HepG2 (cell line): ENCODE measurements around the gene ATXN7L3B. TPM values are rescaled to one million over a fixed set of nuclear protein-coding genes. Genes with fewer than 3 reads are reported as not detected.

Experiments used
- ATAC-seq: fragments of 200-7000 bp; cut with Tn5 transposase; 3 replicates; pipeline ENCODE4 v1.9.1; 2020; ENCODE audit warnings: mild to moderate bottlenecking, moderate library complexity
- BruUV-seq: library from RNA; stranded (reverse); fragments of 400-500 nt; replicated peaks from 2 replicates; lab custom pipeline; 2021; lab: Mats Ljungman, UMichigan
- CTCF ChIA-PET: fragments of 300-600 bp; formaldehyde crosslinking; extraction: SDS; loops from one replicate; lab custom pipeline; 2021; ENCODE audit warnings: low total read pairs, inconsistent platforms, low intra/inter-chr PET ratio; lab: Yijun Ruan, JAX
- POLR2A ChIA-PET: fragments of 350-600 bp; sonication (Branson Sonifier 250); formaldehyde crosslinking; loops from one replicate; lab custom pipeline; 2020; ENCODE audit warnings: antibody characterized with exemption, inconsistent platforms; lab: Yijun Ruan, JAX
- DNase-seq: peaks from one replicate; pipeline ENCODE4 v3.0.0-alpha.2; 2015; ENCODE audit warnings: low spot score
- FAIRE-seq: peaks from 3 replicates; lab custom pipeline; 2011; peaks lifted over from hg19 to GRCh38; lab: Jason Lieb, UNC
- H2AFZ ChIP-seq: one replicate; pipeline ENCODE4 v1.6.1; 2011; ENCODE audit warnings: low read length, inconsistent platforms
- H3K27ac ChIP-seq: fragments of 300-600 bp; 3 replicates; pipeline ENCODE4 v1.8.0; 2011; ENCODE audit warnings: mixed run types, mild to moderate bottlenecking, mixed read lengths, low read length, inconsistent platforms; ENCODE audit not compliant: insufficient read depth; ENCODE audit errors: extremely low read length
- H3K27me3 ChIP-seq, 2 experiments: fragments of 200-600 bp in 1 of 2; 2 replicates in 1 of 2; 3 replicates in 1 of 2; pipeline versions ENCODE4 v1.6.0 to v1.8.0; 2011; ENCODE audit warnings: low read length in 2 of 2, mild to moderate bottlenecking in 2 of 2, moderate library complexity in 2 of 2, inconsistent platforms in 1 of 2; ENCODE audit not compliant: insufficient read depth in 2 of 2, control insufficient read depth in 1 of 2
- H3K36me3 ChIP-seq, 2 experiments: fragments of 200-600 bp in 1 of 2; replicated peaks in 1 of 2; 2 replicates in 1 of 2; 3 replicates in 1 of 2; pipeline versions ENCODE4 v1.5.1 to v1.8.0; 2011; ENCODE audit warnings: low read length in 2 of 2, inconsistent platforms in 1 of 2; ENCODE audit not compliant: insufficient read depth in 2 of 2, control insufficient read depth in 1 of 2
- H3K4me1 ChIP-seq: 2 replicates; pipeline ENCODE4 v1.5.1; 2012; ENCODE audit warnings: low read length, inconsistent platforms; ENCODE audit not compliant: insufficient read depth
- H3K4me2 ChIP-seq: 2 replicates; pipeline ENCODE4 v1.6.0; 2011; ENCODE audit warnings: low read depth, low read length, inconsistent platforms
- H3K4me3 ChIP-seq, 3 experiments: fragments of 200-600 bp in 1 of 3; sonication (generic), shearing (Covaris generic) in 1 of 3; replicated peaks in 1 of 3; 2 replicates each; pipeline ENCODE4 v1.5.1; 2011 to 2016; ENCODE audit warnings: low read length in 3 of 3, inconsistent platforms in 2 of 3, low read depth in 2 of 3, mild to moderate bottlenecking in 2 of 3, control low read depth in 1 of 3, mixed read lengths in 1 of 3; ENCODE audit not compliant: insufficient read depth in 1 of 3
- H3K79me2 ChIP-seq: one replicate; pipeline ENCODE4 v1.6.1; 2011; ENCODE audit warnings: low read length, inconsistent platforms; ENCODE audit not compliant: insufficient read depth
- H3K9ac ChIP-seq: 2 replicates; pipeline ENCODE4 v1.6.0; 2011; ENCODE audit warnings: mild to moderate bottlenecking, low read depth, low read length, inconsistent platforms; ENCODE audit not compliant: insufficient read depth
- H3K9me3 ChIP-seq: 2 replicates; pipeline ENCODE4 v1.5.1; 2012; ENCODE audit warnings: mild to moderate bottlenecking, low read length
- H4K20me1 ChIP-seq: 2 replicates; pipeline ENCODE4 v1.6.0; 2011; ENCODE audit warnings: inconsistent platforms, mild to moderate bottlenecking, low read length, moderate library complexity; ENCODE audit not compliant: insufficient read depth
- GZF1 ChIP-seq: sonication (generic); formaldehyde crosslinking; IDR thresholded peaks from 2 replicates; pipeline ENCODE4 v1.5.1; 2020; ENCODE audit warnings: mild to moderate bottlenecking, missing genetic modification reagents
- KAT8 ChIP-seq: IDR thresholded peaks from 2 replicates; pipeline ENCODE4 v1.6.1; 2016; ENCODE audit warnings: missing genetic modification reagents, missing compliant biosample characterization
- NRL ChIP-seq: sonication (generic); formaldehyde crosslinking; IDR thresholded peaks from 2 replicates; pipeline ENCODE4 v1.5.0; 2020; ENCODE audit warnings: missing genetic modification reagents, mild to moderate bottlenecking, moderate library complexity, borderline replicate concordance
- ONECUT2 ChIP-seq: sonication (generic); formaldehyde crosslinking; IDR thresholded peaks from 2 replicates; pipeline ENCODE4 v1.4.0; 2020; ENCODE audit warnings: missing genetic modification reagents
- PAX8 ChIP-seq: sonication (generic); formaldehyde crosslinking; IDR thresholded peaks from 2 replicates; pipeline ENCODE4 v1.8.0; 2022; ENCODE audit warnings: mild to moderate bottlenecking, missing genetic modification reagents, borderline replicate concordance
- PHF20 ChIP-seq: sonication (generic); formaldehyde crosslinking; IDR thresholded peaks from 2 replicates; pipeline ENCODE4 v1.5.0; 2020; ENCODE audit warnings: mild to moderate bottlenecking, missing genetic modification reagents
- POLR2A ChIP-seq, 2 experiments: IDR thresholded peaks; 2 replicates each; pipeline ENCODE4 v1.6.1; 2011; ENCODE audit warnings: low read depth in 2 of 2, low read length in 2 of 2, mild to moderate bottlenecking in 1 of 2, moderate library complexity in 1 of 2; ENCODE audit not compliant: insufficient read depth in 1 of 2
- SIN3A ChIP-seq: IDR thresholded peaks from 2 replicates; pipeline ENCODE4 v1.6.1; 2011; ENCODE audit warnings: low read depth, mild to moderate bottlenecking, control low read depth, low read length, borderline replicate concordance
- ZMYM4 ChIP-seq: sonication (generic); formaldehyde crosslinking; IDR thresholded peaks from 2 replicates; pipeline ENCODE4 v1.8.1; 2023; ENCODE audit warnings: mild to moderate bottlenecking, missing genetic modification reagents
- ZNF530 ChIP-seq: sonication (generic); formaldehyde crosslinking; IDR thresholded peaks from 2 replicates; pipeline ENCODE4 v1.5.0; 2020; ENCODE audit warnings: low read depth, mild to moderate bottlenecking, missing genetic modification reagents
- ZNF564 ChIP-seq: sonication (generic); formaldehyde crosslinking; IDR thresholded peaks from 2 replicates; pipeline ENCODE4 v1.8.1; 2023; ENCODE audit warnings: mild to moderate bottlenecking, missing genetic modification reagents
- ZNF883 ChIP-seq: sonication (generic); formaldehyde crosslinking; IDR thresholded peaks from 2 replicates; pipeline ENCODE4 v1.5.1; 2020; ENCODE audit warnings: mild to moderate bottlenecking, missing genetic modification reagents; ENCODE audit errors: not compliant biosample characterization
- WGBS: methylation state at CpG from one replicate; pipeline ENCODE4 v1.1.6; 2017; ENCODE audit warnings: low lambda C conversion rate; 5-methylcytosine and 5-hydroxymethylcytosine counted together
- in situ Hi-C: cut with HindIII; loops from 2 replicates; pipeline ENCODE4 v1.10.0; 2017; ENCODE audit warnings: low pct_unique_long_range_greater_than_20kb; ENCODE audit not compliant: extremely low pct_ligation_motif_present
- intact Hi-C: fragments of 100-400 bp; cut with micrococcal nuclease; formaldehyde crosslinking; loops from one replicate; pipeline ENCODE4 v1.10.0; 2022; ENCODE audit not compliant: unreplicated experiment
- polyA plus RNA-seq, 8 experiments: library from polyadenylated mRNA; depleted of rRNA in 3 of 8; stranded (reverse) in 7 of 8; unstranded in 1 of 8; fragments of >200 nt; fragmentation: Illumina TruSeq in 4 of 8; extraction: Trizol in 4 of 8; gene quantifications; 2 replicates each; pipeline versions ENCODE4 v1.2.1 to v1.2.3, GENCODE V29; 2011 to 2016; ENCODE audit warnings: low read depth in 4 of 8, missing spikeins in 1 of 8, mixed read lengths in 1 of 8; ENCODE audit not compliant: insufficient read depth in 1 of 8
- total RNA-seq, 5 experiments: library from RNA; depleted of rRNA; stranded (reverse); fragments of >200 nt; fragmentation: Illumina TruSeq; extraction: Trizol; gene quantifications; 2 replicates each; pipeline ENCODE4 v1.2.3, GENCODE V29; 2016; ENCODE audit warnings: low read depth in 1 of 5
- TF ChIP-seq, protein P1 (sequence below), 2 experiments: IDR thresholded peaks; 2 replicates each; pipeline ENCODE4 v1.6.1; 2011 to 2012; ENCODE audit warnings: low read length in 2 of 2, borderline replicate concordance in 1 of 2, low read depth in 1 of 2, mild to moderate bottlenecking in 1 of 2, moderate library complexity in 1 of 2
- TF ChIP-seq, protein P2 (sequence below): sonication (generic); formaldehyde crosslinking; IDR thresholded peaks from 2 replicates; pipeline ENCODE4 v1.4.0; 2020; ENCODE audit warnings: mild to moderate bottlenecking, missing genetic modification reagents
- TF ChIP-seq, protein P3 (sequence below): sonication (generic); formaldehyde crosslinking; IDR thresholded peaks from 2 replicates; pipeline ENCODE4 v1.4.0; 2020; ENCODE audit warnings: missing genetic modification reagents
- TF ChIP-seq, protein P4 (sequence below): sonication (generic); formaldehyde crosslinking; IDR thresholded peaks from 2 replicates; pipeline ENCODE4 v1.5.0; 2020; ENCODE audit warnings: mild to moderate bottlenecking, missing genetic modification reagents

Gene ATXN7L3B
- total and polyA plus RNA-seq, 2 of the 13 experiments (the other 11 are each of a cell fraction or from before 2014, with no cell fraction given) = 20.1 to 23.8 TPM

DNA sequence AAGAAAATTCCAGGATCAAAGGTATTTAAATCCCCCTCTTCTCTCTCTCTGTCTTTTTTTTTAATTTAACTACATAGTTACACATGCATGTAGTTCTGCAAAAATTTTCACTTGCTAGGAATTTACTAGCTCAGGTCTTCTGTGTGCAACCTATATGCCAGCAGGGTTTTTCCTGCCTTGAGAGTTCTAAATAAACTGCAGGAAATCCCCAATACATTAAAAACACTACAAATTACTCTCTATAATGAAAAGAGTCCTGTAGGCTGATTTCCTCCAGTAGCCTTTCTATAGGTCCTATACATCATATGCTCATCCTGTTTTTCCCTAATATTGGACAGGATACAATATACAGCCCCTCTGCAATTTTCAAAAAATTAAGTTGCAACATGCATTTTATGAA, 27.7 kb upstream of the ATXN7L3B start (continued):
- TF ChIP-seq ONECUT2 (no peak), NRL (no peak)

DNA sequence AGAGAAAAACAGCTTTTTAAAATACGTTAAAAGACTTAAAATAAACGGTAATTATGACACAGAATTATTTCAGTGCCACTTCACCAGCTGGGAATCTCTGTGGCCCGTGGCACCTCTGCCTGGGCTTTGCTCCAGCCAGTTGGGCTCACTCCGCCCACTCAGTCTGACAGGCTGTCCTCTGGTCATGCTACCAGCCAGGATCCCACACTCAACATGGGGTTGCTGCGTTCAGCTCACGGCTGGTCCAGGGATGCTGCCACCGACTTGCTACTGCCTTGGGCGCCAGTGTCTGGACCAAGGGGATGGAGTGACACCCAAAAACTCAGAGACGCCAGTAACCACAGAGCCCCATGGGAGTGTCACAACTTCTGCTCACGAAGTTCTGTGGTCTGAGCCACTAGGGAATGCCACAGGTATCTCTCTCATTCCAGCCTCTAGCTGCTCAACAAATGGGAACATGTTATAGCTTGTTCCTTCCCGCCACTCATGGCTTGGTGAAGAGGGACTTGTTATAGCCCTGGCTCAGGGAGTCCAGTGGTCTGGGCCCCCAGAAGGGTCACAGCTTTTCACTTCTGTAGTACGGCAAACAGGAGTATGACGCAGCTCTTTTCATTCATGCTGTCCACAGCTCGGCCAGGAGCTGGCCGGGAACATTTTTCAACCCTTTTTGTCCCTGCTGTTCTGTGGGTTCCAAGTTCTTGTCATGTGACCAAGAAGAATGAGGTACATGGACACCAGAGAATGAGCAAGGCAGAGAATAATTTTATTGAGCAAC, 23.4 kb upstream of the ATXN7L3B start:
- peak; percentile 0 for DNase-seq
- Histone ChIP-seq H3K9ac (no peak overlapping the region), H3K4me1 (peaks cover 10% of the 10 kb centered on the region), H3K36me3 (no peaks in the 10 kb centered on the region), H3K79me2 (no peaks in the 10 kb centered on the region), H2AFZ (no peak overlapping the region), H3K27me3 (no peaks in the 10 kb centered on the region), H3K9me3 (no peaks in the 10 kb centered on the region), H3K4me3 (no peak overlapping the region), H3K27ac (no peak overlapping the region), H4K20me1 (no peaks in the 10 kb centered on the region), H3K4me2 (0 out of 2 replicates have a peak overlapping the region, but pooled peaks have one; percentile 0)
- 21% methylated on average over 13 of the region's 15 CpGs for WGBS
- no peak for FAIRE-seq
- BruUV-seq = no TSS peak
- CTCF ChIA-PET = no interaction called here
- peak; percentile 80 for ATAC-seq
- POLR2A ChIA-PET = no interaction called here
- intact Hi-C loops (no loop called here), in situ Hi-C loops (no loop called here)
- TF ChIP-seq POLR2A (IDR thresholded peaks at IDR 0.05; ENCODE audit: insufficient read depth in 1 of 2, low read depth in 2 of 2, low read length in 2 of 2) (no peak), SIN3A (no peak), PHF20 (CRISPR knock-in tag) (no peak), ZMYM4 (no peak), ZNF530 (no peak), PAX8 (CRISPR knock-in tag) (no peak), KAT8 (CRISPR knock-in tag) (no peak), ZNF883 (CRISPR knock-in tag) (no peak), GZF1 (CRISPR knock-in tag) (no peak), ZNF564 (CRISPR knock-in tag) (no peak)
- TF ChIP-seq, protein P1, sequence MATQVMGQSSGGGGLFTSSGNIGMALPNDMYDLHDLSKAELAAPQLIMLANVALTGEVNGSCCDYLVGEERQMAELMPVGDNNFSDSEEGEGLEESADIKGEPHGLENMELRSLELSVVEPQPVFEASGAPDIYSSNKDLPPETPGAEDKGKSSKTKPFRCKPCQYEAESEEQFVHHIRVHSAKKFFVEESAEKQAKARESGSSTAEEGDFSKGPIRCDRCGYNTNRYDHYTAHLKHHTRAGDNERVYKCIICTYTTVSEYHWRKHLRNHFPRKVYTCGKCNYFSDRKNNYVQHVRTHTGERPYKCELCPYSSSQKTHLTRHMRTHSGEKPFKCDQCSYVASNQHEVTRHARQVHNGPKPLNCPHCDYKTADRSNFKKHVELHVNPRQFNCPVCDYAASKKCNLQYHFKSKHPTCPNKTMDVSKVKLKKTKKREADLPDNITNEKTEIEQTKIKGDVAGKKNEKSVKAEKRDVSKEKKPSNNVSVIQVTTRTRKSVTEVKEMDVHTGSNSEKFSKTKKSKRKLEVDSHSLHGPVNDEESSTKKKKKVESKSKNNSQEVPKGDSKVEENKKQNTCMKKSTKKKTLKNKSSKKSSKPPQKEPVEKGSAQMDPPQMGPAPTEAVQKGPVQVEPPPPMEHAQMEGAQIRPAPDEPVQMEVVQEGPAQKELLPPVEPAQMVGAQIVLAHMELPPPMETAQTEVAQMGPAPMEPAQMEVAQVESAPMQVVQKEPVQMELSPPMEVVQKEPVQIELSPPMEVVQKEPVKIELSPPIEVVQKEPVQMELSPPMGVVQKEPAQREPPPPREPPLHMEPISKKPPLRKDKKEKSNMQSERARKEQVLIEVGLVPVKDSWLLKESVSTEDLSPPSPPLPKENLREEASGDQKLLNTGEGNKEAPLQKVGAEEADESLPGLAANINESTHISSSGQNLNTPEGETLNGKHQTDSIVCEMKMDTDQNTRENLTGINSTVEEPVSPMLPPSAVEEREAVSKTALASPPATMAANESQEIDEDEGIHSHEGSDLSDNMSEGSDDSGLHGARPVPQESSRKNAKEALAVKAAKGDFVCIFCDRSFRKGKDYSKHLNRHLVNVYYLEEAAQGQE (IDR thresholded peaks at IDR 0.05; ENCODE audit: borderline replicate concordance in 1 of 2, low read depth in 1 of 2, low read length in 2 of 2) = no peak
- TF ChIP-seq, protein P2, sequence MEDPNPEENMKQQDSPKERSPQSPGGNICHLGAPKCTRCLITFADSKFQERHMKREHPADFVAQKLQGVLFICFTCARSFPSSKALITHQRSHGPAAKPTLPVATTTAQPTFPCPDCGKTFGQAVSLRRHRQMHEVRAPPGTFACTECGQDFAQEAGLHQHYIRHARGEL = no peak
- TF ChIP-seq, protein P3, sequence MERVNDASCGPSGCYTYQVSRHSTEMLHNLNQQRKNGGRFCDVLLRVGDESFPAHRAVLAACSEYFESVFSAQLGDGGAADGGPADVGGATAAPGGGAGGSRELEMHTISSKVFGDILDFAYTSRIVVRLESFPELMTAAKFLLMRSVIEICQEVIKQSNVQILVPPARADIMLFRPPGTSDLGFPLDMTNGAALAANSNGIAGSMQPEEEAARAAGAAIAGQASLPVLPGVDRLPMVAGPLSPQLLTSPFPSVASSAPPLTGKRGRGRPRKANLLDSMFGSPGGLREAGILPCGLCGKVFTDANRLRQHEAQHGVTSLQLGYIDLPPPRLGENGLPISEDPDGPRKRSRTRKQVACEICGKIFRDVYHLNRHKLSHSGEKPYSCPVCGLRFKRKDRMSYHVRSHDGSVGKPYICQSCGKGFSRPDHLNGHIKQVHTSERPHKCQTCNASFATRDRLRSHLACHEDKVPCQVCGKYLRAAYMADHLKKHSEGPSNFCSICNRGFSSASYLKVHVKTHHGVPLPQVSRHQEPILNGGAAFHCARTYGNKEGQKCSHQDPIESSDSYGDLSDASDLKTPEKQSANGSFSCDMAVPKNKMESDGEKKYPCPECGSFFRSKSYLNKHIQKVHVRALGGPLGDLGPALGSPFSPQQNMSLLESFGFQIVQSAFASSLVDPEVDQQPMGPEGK (CRISPR knock-in tag) = no peak
- TF ChIP-seq, protein P4, sequence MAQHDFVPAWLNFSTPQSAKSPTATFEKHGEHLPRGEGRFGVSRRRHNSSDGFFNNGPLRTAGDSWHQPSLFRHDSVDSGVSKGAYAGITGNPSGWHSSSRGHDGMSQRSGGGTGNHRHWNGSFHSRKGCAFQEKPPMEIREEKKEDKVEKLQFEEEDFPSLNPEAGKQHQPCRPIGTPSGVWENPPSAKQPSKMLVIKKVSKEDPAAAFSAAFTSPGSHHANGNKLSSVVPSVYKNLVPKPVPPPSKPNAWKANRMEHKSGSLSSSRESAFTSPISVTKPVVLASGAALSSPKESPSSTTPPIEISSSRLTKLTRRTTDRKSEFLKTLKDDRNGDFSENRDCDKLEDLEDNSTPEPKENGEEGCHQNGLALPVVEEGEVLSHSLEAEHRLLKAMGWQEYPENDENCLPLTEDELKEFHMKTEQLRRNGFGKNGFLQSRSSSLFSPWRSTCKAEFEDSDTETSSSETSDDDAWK (CRISPR knock-in tag) = no peak
